Lower lobe of right lung (tissue), 2 donors: ENCODE results near the gene MAN1A2. TPM values are rescaled to one million over a fixed set of nuclear protein-coding genes. Genes with fewer than 3 reads are reported as not detected.

Experiments
- ATAC-seq, 2 donors: fragments of 200-7000 bp; cut with Tn5 transposase; one replicate each; pipeline ENCODE4 v1.9.1; 2020 to 2022; ENCODE audit warnings: mild to moderate bottlenecking in 2 of 2, moderate library complexity in 2 of 2
- DNase-seq: peaks from one replicate; pipeline ENCODE4 v3.0.0-alpha.2; 2020
- H3K27ac ChIP-seq: fragments of 200-600 bp; one replicate; pipeline ENCODE4 v1.8.0; 2022
- H3K27me3 ChIP-seq: fragments of 200-600 bp; one replicate; pipeline ENCODE4 v1.8.0; 2022; ENCODE audit warnings: low read depth
- H3K36me3 ChIP-seq: fragments of 200-600 bp; one replicate; pipeline ENCODE4 v1.8.0; 2022; ENCODE audit warnings: mild to moderate bottlenecking
- H3K4me1 ChIP-seq: fragments of 200-600 bp; one replicate; pipeline ENCODE4 v1.8.0; 2022
- H3K4me3 ChIP-seq: fragments of 200-600 bp; one replicate; pipeline ENCODE4 v1.8.0; 2022; ENCODE audit warnings: mild to moderate bottlenecking
- H3K9me3 ChIP-seq: fragments of 200-600 bp; one replicate; pipeline ENCODE4 v1.8.0; 2022
- CTCF ChIP-seq: fragments of 200-600 bp; IDR thresholded peaks from one replicate; pipeline ENCODE4 v1.8.0; 2022; ENCODE audit warnings: antibody characterized with exemption, mild to moderate bottlenecking
- intact Hi-C: fragments of 100-400 bp; cut with DNase I; formaldehyde crosslinking; loops from one replicate; pipeline ENCODE4 v1.11.0; 2022
- total RNA-seq: library from RNA; stranded (reverse); fragmentation: NEBNext Ultra II Directional; extraction: Animal tissue kit (Norgen Biotek cat#: 25700); gene quantifications from one replicate; pipeline ENCODE4 v1.2.1, GENCODE V29; 2021
- donor health status: DM: no; HTN: yes; CAD: no; lungs with severe emphysema.

Gene MAN1A2
- total RNA-seq, 1 donor from 2014 or later: 39.6 TPM

- DNase-seq: no peak
These were observed 197.9 kb downstream of the MAN1A2 start for GRCh38 chr1:117565076-117565556.

GRCh38 chr1:117565745-117566455 lies 198.7 kb downstream of the MAN1A2 start:
- Histone ChIP-seq H3K27ac (no peak overlapping the region), H3K9me3 (no peaks in the 10 kb centered on the region), H3K27me3 (no peaks in the 10 kb centered on the region), H3K4me3 (no peak overlapping the region), H3K4me1 (peaks cover 26% of the 10 kb centered on the region), H3K36me3 (no peaks in the 10 kb centered on the region)
- intact Hi-C loops: no loop called here
- TF ChIP-seq CTCF: no peak
- ATAC-seq: no peak
- DNase-seq: no peak

More at GRCh38 chr1:117565076-117565556, 197.9 kb downstream of the MAN1A2 start:
- intact Hi-C loops: no loop called here
- no peak for TF ChIP-seq CTCF
- Histone ChIP-seq H3K27me3 (no peaks in the 10 kb centered on the region), H3K36me3 (no peaks in the 10 kb centered on the region), H3K4me1 (peaks cover 26% of the 10 kb centered on the region), H3K27ac (no peak overlapping the region), H3K9me3 (no peaks in the 10 kb centered on the region), H3K4me3 (no peak overlapping the region)
- no peak for ATAC-seq

GRCh38 chr1:117566556-117566955 lies 199.3 kb downstream of the MAN1A2 start:
- H3K4me1 ChIP-seq: peaks cover 26% of the 10 kb centered on the region
- ATAC-seq (no peak), DNase-seq (no peak)
- no peaks in the 10 kb centered on the region for H3K36me3 ChIP-seq
- no peaks in the 10 kb centered on the region for H3K9me3 ChIP-seq
- no peak overlapping the region for H3K4me3 ChIP-seq
- H3K27me3 ChIP-seq: no peaks in the 10 kb centered on the region
- TF ChIP-seq CTCF: no peak
- intact Hi-C loops: no loop called here
- no peak overlapping the region for H3K27ac ChIP-seq

GRCh38 chr1:117567435-117567834 lies 200.2 kb downstream of the MAN1A2 start:
- peaks cover 28% of the 10 kb centered on the region for H3K4me1 ChIP-seq
- H3K27ac ChIP-seq: no peak overlapping the region
- DNase-seq (no peak), ATAC-seq (no peak)
- H3K9me3 ChIP-seq: no peaks in the 10 kb centered on the region
- TF ChIP-seq CTCF: no peak
- no peaks in the 10 kb centered on the region for H3K27me3 ChIP-seq
- intact Hi-C loops: no loop called here
- H3K36me3 ChIP-seq: no peaks in the 10 kb centered on the region
- no peak overlapping the region for H3K4me3 ChIP-seq

- no peaks in the 10 kb centered on the region for H3K9me3 ChIP-seq
- H3K27me3 ChIP-seq: no peaks in the 10 kb centered on the region
- no peak for TF ChIP-seq CTCF
- no peaks in the 10 kb centered on the region for H3K36me3 ChIP-seq
- DNase-seq: no peak
- no peak overlapping the region for H3K4me3 ChIP-seq
- intact Hi-C loops: no loop called here
- H3K4me1 ChIP-seq: peaks cover 30% of the 10 kb centered on the region
- ATAC-seq: no peak
- H3K27ac ChIP-seq: no peak overlapping the region
These were observed 200.7 kb downstream of the MAN1A2 start for GRCh38 chr1:117567976-117568375.
